Ovary (tissue), 3 donors: ENCODE data around the gene GNAT2.

Source experiments
- EP300 ChIP-seq: sonication (generic); formaldehyde crosslinking; IDR thresholded peaks from one replicate; pipeline ENCODE4 v1.6.1; 2017; ENCODE audit warnings: antibody characterized with exemption
- TF ChIP-seq, protein P1 (sequence below), 3 donors: fragments of 450-650 bp in 2 of 3; fragments of 200-600 bp in 1 of 3; IDR thresholded peaks; one replicate each; pipeline versions ENCODE4 v1.5.1 to v1.8.0; 2016 to 2022; ENCODE audit warnings: antibody characterized with exemption in 3 of 3, mild to moderate bottlenecking in 1 of 3
- donor health status: DM: no; HTN: no; CAD: no.

DNA sequence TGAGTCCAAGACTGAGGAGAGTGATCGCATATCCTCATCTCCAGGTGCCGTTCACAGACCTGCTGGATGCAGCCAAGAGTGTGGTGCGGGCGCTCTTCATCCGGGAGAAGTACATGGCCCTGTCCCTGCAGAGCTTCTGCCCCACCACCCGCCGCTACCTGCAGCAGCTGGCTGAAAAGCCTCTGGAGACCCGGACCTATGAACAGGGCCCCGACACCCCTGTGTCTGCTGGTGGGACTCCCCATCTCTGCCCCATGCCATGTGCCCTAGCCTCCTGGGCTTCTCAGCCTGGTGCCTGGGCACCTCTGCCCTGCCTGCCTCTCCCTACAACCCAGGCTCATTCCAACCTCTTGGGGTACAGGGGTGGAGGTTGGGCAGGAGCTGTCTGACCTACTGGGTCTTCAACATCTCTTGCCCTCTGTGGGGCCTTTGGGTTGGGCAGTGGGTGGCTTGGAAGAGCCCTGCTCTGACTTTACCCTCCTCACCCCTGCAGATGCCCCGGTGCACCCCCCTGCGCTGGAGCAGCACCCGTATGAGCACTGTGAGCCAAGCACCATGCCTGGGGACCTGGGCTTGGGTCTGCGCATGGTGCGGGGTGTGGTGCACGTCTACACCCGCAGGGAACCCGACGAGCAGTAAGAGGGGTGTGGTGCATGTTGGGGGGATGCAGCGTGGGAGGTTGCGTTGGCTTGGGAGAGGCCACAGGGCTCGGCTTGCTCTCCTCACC lies 7.4 kb upstream of the GNAT2 start:
- TF ChIP-seq EP300 = no peak
- TF ChIP-seq, protein P1, sequence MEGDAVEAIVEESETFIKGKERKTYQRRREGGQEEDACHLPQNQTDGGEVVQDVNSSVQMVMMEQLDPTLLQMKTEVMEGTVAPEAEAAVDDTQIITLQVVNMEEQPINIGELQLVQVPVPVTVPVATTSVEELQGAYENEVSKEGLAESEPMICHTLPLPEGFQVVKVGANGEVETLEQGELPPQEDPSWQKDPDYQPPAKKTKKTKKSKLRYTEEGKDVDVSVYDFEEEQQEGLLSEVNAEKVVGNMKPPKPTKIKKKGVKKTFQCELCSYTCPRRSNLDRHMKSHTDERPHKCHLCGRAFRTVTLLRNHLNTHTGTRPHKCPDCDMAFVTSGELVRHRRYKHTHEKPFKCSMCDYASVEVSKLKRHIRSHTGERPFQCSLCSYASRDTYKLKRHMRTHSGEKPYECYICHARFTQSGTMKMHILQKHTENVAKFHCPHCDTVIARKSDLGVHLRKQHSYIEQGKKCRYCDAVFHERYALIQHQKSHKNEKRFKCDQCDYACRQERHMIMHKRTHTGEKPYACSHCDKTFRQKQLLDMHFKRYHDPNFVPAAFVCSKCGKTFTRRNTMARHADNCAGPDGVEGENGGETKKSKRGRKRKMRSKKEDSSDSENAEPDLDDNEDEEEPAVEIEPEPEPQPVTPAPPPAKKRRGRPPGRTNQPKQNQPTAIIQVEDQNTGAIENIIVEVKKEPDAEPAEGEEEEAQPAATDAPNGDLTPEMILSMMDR (IDR thresholded peaks at IDR 0.05) = no peak
